Measurements from ENCODE around the gene KYAT1.
A peak's percentile ranks its signal among the peaks of the same experiment; 100 is the strongest.
"Not testable (repeated sequence)": the region's sequence is repeated elsewhere in the genome, so short reads cannot be mapped to it uniquely, and the experiment has no call there.

The KYAT1 gene

GRCh38 chr9:128809831-128810230, 71.9 kb downstream of the KYAT1 start:
- DNase-seq = no peak

GRCh38 chr9:128809036-128809599, 72.6 kb downstream of the KYAT1 start:
- no peak for DNase-seq

- no peak for DNase-seq
Observed at GRCh38 chr9:128808543-128808942, 73.2 kb downstream of the KYAT1 start.

- DNase-seq = no peak
Observed at GRCh38 chr9:128807827-128808226, 73.9 kb downstream of the KYAT1 start.

- DNase-seq = no peak
Observed at GRCh38 chr9:128805661-128806060, 76.1 kb downstream of the KYAT1 start.

GRCh38 chr9:128802482-128802881, 79.3 kb downstream of the KYAT1 start:
- DNase-seq = no peak

GRCh38 chr9:128800061-128800460, 81.7 kb downstream of the KYAT1 start:
- no peak for DNase-seq

GRCh38 chr9:128798896-128799295, 82.9 kb downstream of the KYAT1 start:
- DNase-seq = no peak

GRCh38 chr9:128794961-128795360, 86.8 kb downstream of the KYAT1 start:
- DNase-seq = not testable (repeated sequence)

- DNase-seq = no peak
Observed at GRCh38 chr9:128792978-128793686, 88.6 kb downstream of the KYAT1 start.

- DNase-seq = no peak
Observed at GRCh38 chr9:128792134-128792533, 89.6 kb downstream of the KYAT1 start.

GRCh38 chr9:128790536-128790935, 91.2 kb downstream of the KYAT1 start:
- DNase-seq = peak in 1 of 2 donors; percentile 0

GRCh38 chr9:128788445-128788844, 93.3 kb downstream of the KYAT1 start:
- no peak for DNase-seq

GRCh38 chr9:128787659-128788058, 94.1 kb downstream of the KYAT1 start:
- peak in 1 of 2 donors; percentile 6 for DNase-seq

GRCh38 chr9:128786681-128787601, 94.8 kb downstream of the KYAT1 start, which contains the start of gene TBC1D13:
TSS of gene TBC1D13 (plus strand) at chr9:128787253. CDS start at chr9:128787354, 101 bp downstream.
- DNase-seq = peak; percentile 64 to 90

- DNase-seq = no peak
Observed at GRCh38 chr9:128785427-128785826, 96.3 kb downstream of the KYAT1 start.

Data from inflammatory macrophage treated with lipopolysaccharide for 1 hour (primary cell).